ENCODE measurements around the gene SLC2A9.
"Not testable (repeated sequence)": the region's sequence is repeated elsewhere in the genome, so short reads cannot be mapped to it uniquely, and the experiment has no call there.

SLC2A9 gene

DNA sequence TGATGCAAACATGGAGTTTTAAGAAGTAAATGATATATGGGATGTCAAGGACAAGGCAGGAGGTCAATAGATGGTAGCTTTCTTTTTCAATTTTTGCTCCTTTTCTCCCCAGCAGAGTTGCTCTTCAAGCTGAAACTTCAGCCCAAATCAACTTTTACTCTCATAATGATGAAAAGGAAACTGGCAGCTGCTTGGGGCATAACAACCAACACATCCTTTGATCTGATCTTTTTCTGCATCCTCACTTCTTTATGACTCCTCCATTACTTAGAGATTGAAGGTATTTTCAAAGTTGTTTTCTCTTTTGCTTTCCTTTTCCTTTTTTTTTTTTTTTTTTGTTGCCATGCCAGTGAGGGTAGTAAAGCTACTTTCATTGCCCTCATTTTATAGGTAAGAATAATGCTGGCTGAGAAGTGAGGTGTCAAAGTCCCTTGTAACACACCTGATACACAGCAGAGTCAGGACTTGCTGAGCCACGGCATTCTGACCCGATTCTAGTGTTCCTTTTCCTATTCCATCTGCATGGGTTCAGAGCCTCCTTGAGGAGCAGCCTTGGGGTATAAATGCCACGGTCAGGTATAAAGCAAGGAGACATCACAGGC, 26.9 kb downstream of the SLC2A9 start:
- no peak for DNase-seq

DNA sequence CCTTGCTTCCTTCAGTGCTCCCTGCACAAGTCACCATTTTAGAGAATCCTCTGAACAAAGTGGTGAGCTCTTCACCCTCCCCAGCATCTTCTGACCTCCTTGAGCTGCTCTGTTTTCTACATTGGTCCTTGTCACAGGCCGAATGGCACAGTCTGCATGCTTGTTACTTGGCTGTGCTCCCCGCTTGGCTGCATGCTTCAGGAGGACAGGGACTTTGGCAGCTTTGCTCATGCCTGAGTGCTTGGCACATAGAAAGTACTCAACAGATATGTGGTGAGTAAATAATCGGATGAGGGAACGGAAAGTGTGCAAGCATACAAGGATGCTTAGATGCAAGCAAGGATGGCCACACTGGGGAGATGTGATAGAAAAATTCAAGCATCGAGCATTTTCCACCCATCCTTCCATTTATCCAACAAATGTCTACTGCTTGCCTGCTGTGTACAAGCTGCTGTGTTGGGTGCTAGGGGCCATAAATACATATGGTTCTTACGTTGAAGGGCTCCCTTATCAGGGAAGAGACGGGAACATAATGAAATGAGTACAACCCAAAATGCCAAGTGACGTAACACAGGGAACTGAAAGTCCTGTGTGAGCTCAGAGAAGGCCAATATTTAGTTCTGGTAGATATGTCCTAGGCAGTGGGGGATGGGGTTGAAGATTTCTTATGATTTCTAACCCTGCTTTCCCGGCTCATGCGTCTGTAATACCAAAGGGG, 31.2 kb downstream of the SLC2A9 start:
- no peak for DNase-seq

DNA sequence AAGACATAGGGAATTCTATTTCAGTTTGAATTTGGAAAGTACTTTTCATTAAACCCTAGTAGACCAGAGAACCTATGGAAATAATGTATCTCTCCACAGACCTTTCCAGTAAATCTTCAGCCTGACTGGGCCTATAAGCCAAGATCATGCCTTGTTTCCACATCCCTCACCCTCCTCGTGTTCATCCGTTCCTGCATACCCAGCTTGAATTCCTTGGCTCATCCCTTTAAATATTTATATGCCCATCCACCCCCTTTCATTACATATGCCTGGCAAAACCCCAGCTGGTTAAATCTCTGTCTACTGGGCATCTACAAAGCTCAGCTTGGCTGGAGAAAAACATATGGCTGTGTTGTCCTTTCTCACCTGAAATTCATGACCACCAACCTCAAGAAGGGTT, 32.4 kb downstream of the SLC2A9 start:
- no peak for DNase-seq

DNA sequence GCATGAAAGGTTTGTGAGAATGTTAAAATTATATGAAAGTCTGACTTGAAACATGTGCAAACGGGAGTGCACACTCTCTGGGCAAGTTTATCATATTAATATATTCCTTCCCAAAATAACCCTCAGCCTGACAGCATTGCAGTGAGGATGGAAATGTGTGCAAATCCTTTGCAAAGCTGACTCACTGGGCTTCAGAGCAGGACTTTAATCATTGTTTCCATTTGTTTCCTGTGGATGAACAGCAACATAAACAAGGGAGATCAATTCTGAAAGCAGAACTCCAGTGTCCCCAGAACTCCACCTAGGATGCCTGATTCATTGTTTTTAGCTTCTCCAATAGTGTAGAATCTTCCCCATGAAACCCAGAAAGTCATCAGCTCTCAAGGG, 32.9 kb downstream of the SLC2A9 start:
- no peak for DNase-seq

DNA sequence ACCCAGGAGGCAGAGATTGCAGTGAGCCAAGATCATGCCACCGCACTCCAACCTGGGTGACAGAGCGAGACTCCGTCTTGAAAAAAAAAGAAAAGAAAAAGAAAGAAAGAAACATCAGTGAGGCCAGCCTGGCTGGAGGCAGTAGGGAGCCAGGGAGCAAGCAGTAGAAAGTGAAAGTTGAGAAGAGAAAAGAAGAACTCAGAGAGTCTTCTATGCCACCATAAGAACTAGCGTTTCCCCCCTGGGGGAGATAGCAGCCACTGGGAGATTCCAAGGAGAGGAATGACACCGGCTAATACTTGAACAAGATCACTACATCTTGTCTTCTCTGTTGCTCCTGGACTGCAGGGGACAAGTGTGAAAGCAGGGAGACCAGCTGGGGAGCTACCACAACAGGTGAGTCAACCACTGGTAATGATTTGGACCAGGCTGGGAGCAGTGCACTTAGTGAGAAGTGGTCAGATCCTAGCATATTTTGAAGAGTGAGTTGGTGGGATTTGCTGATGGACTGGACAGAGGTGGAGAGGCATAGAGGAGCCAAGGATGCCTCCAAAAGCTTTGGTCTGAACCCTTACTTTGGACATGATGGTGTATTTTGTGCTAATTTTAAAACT, 33.4 kb downstream of the SLC2A9 start:
- DNase-seq: no peak

DNA sequence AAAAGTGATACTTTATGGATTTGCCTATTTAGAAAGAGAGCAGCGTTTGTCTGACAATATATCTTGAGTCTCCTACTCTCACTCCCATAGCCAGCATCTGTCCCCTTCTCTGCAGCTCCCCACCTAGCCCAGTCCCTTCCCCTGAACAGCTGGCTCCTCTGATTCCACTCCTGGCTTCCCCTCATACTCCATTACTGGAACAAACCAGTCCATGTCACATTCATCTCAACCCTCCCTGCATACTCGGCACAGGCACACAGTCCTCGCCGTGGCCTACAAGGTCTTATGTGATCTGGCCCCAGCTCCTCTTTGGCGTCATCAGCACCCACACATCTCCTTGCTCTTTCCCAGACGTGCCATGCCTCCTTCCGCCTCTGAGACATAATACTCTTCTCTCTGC, 36.7 kb downstream of the SLC2A9 start:
- DNase-seq: no peak

DNA sequence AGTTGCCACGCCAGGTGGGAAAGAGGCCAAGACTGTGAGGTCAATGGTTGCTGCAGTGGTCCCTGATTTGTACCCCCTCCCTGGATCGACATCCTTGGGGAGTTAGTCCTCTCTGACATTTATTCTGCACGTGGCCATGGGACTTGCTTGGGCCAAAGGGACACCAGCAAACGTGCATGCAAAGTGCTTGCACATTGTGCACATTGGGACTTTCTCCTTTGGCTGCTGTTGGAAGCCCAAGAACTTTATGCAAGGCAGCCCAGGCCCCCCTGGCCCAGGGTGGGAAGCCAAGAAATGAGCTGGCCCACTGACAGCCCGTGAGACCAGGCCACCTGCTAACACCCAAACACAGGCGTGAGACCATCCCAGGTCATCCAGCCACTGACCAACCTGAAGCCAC, 38.1 kb downstream of the SLC2A9 start:
- DNase-seq: no peak

DNA sequence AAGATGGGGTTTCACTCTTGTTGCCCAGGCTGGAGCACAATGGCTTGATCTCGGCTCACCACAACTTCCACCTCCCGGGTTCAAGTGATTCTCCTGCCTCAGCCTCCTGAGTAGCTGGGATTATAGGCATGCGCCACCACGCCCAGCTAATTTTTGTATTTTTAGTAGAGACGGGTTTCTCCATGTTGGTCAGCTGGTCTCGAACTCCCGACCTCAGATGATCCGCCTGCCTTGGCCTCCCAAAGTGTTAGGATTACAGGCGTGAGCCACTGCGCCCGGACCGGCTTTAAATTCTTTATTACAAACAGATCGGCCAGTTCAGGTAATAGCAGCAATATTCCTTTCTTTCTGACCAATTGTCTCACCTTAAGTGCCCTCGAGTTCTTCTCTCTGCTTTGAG, 39.4 kb downstream of the SLC2A9 start:
- DNase-seq: not testable (repeated sequence)

DNA sequence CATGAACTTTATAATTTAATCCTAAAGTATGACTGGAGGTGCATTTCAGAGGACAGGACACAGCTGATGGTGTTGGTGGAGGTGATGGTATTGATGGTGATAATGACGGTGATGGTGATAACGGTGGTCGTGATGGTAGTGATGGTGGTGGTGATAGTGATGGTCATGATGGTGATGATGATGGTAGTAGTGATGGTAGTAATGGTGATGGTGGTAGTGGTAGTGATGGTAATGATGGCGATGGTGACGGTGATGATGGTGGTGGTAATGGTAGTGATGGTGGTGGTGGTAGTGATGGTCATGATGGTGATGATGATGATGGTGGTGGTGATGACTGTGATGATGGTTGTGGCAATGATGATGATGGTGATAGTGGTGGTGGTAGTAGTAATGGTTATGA, 40.4 kb downstream of the SLC2A9 start:
- DNase-seq: no peak

DNA sequence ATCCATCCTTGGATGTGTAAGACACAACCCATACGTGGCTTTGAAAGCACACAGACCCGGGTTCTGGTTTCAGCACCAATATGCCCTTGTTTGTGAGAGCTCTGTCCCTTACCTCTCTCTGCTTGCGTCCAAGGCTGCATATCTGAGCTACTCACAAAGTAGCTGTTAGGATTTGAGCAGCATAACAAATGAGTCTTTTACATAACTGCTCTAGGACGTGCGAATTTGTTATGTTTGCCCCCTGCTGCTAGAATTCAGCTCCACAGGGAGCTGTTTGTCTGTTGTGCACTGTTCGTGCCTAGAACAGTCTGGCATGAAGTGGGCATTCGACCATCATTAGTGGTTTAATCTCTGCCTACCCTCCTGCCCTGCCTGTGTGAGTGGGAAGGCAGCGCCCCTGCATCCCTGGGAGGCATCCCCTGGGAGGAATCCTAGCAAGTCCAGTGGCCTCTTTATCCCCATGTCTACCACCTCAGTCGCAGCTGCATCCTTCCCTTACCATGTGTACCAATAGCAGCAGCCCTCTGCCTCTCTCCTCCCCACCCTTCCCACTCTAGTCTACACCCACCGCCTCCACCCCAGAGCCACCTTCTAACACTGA, 42.1 kb downstream of the SLC2A9 start:
- peak; percentile 49 for DNase-seq

DNA sequence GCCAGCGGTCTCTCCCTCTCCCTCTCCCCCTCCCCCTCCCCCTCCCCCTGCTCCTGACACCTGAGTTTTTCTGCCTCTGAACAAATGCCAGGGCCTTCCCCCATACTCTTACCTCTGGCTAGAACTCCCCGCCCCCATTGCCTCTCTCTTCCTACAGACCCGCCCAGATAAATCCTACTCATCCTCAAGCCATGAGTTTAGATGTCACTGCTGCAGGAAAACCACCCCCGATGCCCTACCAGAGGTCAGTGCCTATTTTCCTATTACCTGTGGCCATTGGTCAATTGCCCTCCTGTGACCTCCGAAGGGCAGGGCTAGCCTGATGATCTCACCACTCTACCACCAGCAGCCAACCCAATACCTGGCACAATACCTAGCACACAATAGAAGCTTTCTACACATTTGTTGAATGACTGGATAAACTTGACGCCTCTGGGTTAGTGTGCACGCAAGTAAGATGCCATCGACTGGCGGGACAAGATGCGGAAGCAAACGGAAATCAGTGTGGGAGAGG, 43.7 kb downstream of the SLC2A9 start:
- no peak for DNase-seq

DNA sequence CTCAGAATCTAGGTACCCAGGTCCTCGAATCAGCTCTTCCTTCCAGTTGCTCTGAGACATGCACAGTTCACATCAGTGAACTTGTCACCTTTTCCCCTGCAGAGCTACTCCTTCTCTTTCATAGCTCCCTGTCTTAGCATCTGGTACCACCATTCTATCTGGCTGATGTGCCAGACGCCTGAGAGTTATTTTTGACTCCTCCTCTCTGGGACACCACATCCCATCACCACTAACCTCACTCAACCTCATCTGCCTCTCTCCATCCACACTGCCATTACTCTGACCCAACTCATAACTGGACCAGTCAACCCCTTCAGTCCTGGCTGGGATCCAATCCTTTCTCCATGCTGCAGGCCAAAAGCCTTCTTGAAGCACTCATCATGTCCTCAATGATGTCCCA, 44.5 kb downstream of the SLC2A9 start:
- no peak for DNase-seq

DNA sequence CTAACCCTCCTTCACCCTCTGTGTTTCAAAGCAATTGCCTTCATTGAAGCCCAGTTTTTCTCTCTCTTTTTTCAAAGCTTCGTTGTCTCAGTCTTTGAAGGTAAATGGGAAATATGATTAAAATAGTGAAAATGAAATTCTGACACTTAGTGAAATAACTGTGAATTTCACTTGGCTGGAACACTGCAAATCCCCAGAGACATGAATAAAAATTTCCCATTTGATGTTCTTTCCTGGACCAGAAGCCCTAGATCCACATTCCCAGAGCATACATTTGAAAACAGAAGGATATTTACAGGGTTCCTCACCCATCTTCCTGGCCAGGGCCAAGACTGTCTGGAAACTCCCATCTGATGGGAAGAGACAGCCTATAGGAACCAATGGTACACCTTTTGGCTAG, 45.0 kb downstream of the SLC2A9 start:
- DNase-seq: no peak

DNA sequence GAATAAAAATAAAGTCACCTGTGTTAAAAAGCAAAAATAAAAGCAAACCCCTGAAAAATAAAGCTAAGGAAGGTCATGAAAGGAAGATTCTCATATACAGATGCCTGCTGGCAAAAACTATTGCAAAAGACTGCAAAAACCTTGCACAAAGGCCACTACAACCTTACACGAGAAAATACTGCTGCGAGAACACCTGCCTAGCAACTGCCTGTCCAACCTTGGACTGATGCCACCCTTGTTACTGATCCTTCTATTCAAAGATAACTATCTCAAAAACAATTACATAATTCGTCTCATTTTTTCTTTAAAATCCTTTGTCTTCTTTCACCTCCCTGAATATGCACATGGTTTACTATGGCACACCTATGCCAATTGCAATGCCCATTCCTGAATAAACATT, 49.6 kb downstream of the SLC2A9 start:
- DNase-seq: peak; percentile 95

DNA sequence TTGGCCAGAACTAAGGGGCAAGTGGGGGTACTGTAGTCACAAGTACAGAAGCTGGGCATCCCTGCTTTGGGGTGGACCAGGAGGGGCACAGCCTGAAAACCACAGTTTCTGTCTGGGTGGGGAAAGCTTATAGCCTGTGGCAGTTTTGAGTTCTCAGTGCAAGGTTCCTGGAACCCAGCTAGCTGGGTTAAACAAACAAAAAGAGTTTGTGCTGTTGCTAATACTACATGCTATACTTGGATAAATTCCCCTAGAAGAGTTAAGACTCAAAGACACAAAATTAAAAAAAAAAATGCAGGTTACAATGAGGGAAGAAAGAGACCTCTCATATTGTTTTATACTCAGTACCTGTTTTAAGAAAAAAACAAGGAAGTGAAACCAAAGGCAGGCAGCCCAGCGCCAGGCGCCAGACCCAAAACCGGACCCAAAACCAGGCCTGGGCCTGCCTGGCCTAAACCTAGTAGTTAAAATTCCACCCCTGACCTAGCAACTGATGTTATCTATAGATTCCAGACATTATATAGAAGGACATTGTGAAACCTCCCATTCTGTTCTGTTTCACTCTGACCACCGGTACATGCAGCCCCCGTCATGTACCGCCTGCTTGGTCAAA, 50.8 kb downstream of the SLC2A9 start:
- no peak for DNase-seq

DNA sequence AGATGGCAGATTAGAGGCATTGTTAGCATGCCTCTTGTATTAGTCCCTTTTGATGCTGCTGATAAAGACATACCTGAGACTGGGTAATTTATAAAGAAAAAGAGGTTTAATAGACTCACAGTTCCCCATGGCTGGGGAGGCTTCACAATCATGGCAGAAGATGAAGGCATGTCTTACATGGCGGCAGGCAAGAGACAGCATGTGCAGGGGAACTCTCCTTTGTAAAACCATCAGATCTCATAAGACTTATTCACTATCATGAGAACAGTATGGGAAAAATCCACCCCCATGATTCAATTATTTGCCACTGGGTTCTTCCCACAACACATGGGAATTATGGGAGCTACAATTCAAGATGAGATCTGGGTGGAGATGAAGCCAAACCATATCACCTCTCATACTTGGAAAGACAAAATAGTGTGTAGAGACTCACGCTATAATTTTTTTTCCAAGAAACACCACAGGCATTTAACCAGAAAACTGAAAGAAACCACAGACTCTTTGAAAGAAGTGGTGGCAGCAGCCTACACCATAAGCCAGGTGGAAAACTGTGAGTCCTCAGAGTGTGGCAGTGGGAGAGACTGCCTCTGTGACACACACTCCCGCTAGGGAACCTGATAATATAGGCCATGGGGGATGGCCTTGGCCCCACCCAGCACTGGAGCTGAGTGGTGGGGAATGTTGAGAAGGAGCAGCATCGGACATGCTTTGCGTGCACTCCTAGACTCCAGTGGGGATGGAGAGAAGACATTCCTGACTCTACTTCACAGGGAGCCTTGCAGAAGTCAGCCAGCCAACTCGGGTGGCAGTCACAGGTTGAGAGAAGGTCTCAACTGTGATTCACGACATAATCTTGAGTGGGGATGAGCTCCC, 51.5 kb downstream of the SLC2A9 start:
- DNase-seq: no peak

DNA sequence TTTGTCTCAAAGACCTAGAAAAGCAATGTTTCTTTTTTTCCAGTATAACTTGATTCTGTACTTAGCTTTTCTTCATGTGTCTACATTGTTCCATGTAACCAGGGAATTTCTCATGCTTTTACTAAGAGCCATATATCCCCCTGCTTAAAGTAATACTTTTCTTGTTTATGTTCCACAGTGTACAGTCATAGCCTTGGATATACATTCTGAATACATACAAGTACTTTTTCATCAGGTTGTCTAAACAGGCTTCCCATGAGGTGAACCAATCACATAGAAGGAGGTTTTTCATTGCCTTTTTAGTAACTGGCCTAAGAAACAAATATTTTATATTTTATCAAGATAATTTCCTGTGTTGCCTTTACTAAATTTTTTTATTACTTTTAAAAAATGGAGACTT, 52.8 kb downstream of the SLC2A9 start:
- DNase-seq: no peak

DNA sequence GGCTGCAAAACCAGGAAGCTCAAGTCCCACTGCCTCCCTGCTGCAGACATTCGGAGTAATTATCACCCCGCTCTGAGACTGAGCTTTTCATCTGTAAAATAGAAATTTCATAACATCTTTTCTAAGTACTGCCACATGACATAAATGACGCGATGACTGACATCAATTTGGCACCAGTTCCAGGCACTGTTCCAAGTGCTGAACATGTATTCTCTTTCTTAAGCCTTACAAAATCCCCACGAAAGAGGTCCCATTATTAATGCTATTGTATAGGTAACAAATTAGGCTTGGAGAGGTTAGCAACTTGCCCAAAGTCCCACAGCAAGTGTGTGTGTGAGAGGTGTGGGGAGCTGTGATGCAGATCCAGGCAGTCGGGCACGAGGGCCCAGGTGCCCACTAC, 56.4 kb downstream of the SLC2A9 start:
- no peak for DNase-seq

DNA sequence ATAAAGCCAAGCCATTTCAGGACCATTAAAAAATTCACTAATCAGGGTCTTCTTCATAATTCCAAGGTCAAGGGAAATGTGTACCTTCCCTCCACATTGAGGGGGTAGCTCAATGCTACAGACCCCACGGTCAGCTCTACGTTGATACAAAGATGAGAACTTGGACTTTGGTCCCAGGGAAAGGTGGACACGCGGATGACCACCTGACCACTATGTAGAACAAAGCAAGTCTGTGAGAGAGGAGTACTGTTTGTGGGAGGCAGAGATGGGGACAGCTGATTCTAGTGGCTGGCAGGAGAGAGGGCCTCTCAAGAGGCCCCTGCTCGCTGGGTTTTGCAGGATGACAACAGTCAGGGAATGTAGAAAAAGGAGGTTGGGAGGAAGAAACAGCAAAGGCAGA, 58.0 kb downstream of the SLC2A9 start:
- DNase-seq: no peak

DNA sequence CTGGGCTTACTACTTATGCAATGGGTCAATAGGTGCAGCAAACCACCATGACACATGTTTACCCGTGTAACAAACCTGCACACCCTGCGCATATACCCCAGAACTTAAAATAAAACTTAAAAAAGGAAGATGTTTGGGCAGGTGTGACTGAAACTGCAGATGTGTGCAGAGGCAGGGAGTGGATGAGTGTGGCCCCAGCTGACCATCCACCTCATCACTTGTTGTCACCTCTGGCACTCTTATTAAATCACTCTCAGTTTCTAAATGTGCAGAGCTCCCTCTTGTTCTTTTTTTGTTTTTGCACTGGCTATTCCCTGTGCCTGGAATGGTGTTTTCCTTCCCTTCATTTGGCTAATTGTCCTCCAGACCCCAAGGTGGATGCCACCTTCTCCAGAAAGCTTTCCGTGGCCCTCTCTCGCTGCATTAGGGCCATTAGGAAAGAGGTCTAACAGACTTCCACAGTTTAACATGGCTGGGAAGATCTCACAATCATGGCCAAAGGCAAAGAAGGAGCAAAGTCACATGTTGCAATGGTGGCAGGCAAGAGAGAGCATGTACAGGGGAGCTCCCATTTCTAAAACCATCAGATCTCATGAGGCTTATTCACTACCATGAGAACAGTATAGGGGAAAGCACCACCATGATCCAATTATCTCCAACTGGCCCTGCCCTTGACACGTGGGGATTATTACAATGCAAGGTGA, 58.5 kb downstream of the SLC2A9 start:
- DNase-seq: no peak

DNA sequence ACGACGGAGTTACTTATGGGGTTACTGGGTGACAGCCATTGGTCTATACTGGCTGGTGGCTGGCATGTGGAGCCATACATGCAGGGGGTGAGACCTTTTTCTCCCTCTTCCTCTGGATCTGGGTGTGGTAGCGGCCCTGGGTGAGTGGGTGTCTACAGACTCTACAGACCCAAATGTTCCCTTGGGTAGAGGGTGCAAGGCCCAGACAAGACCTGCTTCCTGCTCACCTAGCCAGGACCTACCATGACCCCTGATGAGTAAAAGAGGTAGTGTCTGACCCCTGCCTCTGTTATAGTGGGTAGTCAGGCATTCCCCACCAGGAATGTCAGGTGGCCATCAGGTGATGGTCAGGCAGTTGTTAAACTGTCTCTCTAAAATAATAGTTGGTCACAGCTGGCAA, 66.8 kb downstream of the SLC2A9 start:
- DNase-seq: no peak

DNA sequence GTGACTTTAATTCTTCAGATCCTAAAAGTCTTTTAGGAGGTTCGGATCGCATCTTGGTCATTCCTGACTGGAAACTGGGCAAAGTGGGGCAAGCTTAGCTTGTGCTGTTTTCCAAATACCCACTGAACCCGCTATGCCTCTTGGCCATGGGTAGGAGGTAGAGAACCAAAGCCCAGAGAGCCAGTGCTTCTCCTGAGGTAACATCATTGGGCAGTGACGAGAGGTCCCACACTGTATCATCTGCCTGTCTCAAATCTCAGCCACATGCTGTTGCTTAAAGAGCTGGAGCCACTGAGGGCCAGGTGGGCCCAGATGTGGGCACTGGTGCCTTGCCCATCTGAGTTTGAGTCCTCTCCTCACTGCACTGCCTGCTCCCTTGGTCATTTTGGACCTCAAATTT, 68.2 kb downstream of the SLC2A9 start:
- no peak for DNase-seq

Data from COR-L47 (cell line).